Parathyroid adenoma (tissue), 2 donors: ENCODE measurements around the gene NDUFA6.

Source experiments
- H2AFZ ChIP-seq: fragments of 300-600 bp; sonication (generic); one replicate; pipeline ENCODE4 v1.7.0; 2017; ENCODE audit warnings: antibody characterized with exemption, mild to moderate bottlenecking
- H3K27ac ChIP-seq: fragments of 300-600 bp; sonication (generic); one replicate; pipeline ENCODE4 v1.7.0; 2017
- H3K27me3 ChIP-seq: fragments of 300-600 bp; sonication (generic); one replicate; pipeline ENCODE4 v1.7.0; 2017; ENCODE audit warnings: low read length; ENCODE audit not compliant: control insufficient read depth, insufficient read depth
- H3K36me3 ChIP-seq: fragments of 300-600 bp; sonication (generic); one replicate; pipeline ENCODE4 v1.7.0; 2017; ENCODE audit warnings: low read length; ENCODE audit not compliant: control insufficient read depth, insufficient read depth
- H3K4me1 ChIP-seq: fragments of 300-600 bp; sonication (generic); one replicate; pipeline ENCODE4 v1.7.0; 2017; ENCODE audit warnings: control low read depth
- H3K4me2 ChIP-seq: fragments of 300-600 bp; sonication (generic); one replicate; pipeline ENCODE4 v1.7.0; 2017; ENCODE audit warnings: low read length
- H3K4me3 ChIP-seq: fragments of 300-600 bp; sonication (generic); one replicate; pipeline ENCODE4 v1.7.0; 2017; ENCODE audit warnings: low read depth, low read length
- H3K79me2 ChIP-seq: fragments of 300-600 bp; sonication (generic); one replicate; pipeline ENCODE4 v1.7.0; 2017; ENCODE audit warnings: control low read depth
- H3K9ac ChIP-seq: fragments of 300-600 bp; sonication (generic); one replicate; pipeline ENCODE4 v1.7.0; 2017; ENCODE audit warnings: mild to moderate bottlenecking
- H3K9me3 ChIP-seq: fragments of 300-600 bp; sonication (generic); one replicate; pipeline ENCODE4 v1.7.0; 2017; ENCODE audit warnings: low read length; ENCODE audit not compliant: control insufficient read depth
- CTCF ChIP-seq: fragments of 300-600 bp; sonication (generic); IDR thresholded peaks from one replicate; pipeline ENCODE4 v1.7.0; 2017; ENCODE audit warnings: antibody characterized with exemption, mild to moderate bottlenecking
- donor health status: primary hyperparathyroidism.

Gene NDUFA6

DNA sequence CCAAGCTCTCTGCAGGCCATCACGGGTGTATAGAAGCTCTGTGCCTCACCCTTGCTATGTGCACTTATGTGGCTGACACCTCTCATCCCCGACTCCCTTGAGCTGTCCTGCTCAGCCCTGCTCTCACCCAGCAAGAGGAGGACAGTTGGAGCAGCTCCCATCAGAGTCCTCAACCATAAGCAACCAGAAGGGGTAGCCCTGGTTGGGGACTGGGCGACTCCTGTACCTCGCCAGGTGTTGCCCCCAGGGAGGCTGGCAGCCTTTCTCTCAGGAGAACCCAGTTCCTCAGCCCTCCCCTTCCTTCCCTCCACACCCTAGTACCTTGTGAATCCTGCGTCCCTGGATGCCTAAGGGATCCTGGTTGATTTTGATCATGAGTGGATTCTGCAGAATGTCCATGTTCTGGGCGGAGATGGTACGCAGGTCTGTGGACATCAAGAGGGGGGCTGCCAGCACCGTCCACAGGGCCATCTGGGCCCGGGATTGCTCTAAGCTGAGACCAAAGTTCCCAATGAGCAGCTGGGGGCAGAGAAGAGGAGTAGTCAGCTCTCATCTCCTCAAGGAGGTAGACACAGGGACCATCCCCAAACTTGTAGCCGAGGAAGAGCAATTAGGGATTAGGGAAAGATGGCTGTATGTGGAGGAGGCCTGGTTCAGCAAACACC is 27.9 kb downstream of the NDUFA6 start:
- TF ChIP-seq CTCF, result no peak
- H3K9me3 ChIP-seq, result no peaks in the 10 kb centered on the region
- no peak overlapping the region for H3K4me2 ChIP-seq
- H3K27me3 ChIP-seq, result no peaks in the 10 kb centered on the region
- H3K36me3 ChIP-seq, result no peaks in the 10 kb centered on the region
- H3K79me2 ChIP-seq, result no peaks in the 10 kb centered on the region
- no peaks in the 10 kb centered on the region for H3K4me1 ChIP-seq
- H3K4me3 ChIP-seq, result no peak overlapping the region
- no peak overlapping the region for H3K9ac ChIP-seq
- H3K27ac ChIP-seq, result no peak overlapping the region
- no peak overlapping the region for H2AFZ ChIP-seq

GRCh38 chr22:42061041-42061440 is 29.5 kb downstream of the NDUFA6 start:
- H3K79me2 ChIP-seq, result no peaks in the 10 kb centered on the region
- no peak overlapping the region for H3K27ac ChIP-seq

GRCh38 chr22:42060489-42060888 is 30.1 kb downstream of the NDUFA6 start:
- TF ChIP-seq CTCF, result no peak
- Histone ChIP-seq H3K4me2 (no peak overlapping the region), H3K36me3 (no peaks in the 10 kb centered on the region)

More at GRCh38 chr22:42061041-42061440, 29.5 kb downstream of the NDUFA6 start:
- Histone ChIP-seq H3K9me3 (no peaks in the 10 kb centered on the region), H3K4me1 (no peaks in the 10 kb centered on the region), H3K27me3 (no peaks in the 10 kb centered on the region), H3K4me2 (no peak overlapping the region), H3K36me3 (no peaks in the 10 kb centered on the region), H2AFZ (no peak overlapping the region), H3K9ac (no peak overlapping the region), H3K4me3 (no peak overlapping the region)
- TF ChIP-seq CTCF, result no peak

DNA sequence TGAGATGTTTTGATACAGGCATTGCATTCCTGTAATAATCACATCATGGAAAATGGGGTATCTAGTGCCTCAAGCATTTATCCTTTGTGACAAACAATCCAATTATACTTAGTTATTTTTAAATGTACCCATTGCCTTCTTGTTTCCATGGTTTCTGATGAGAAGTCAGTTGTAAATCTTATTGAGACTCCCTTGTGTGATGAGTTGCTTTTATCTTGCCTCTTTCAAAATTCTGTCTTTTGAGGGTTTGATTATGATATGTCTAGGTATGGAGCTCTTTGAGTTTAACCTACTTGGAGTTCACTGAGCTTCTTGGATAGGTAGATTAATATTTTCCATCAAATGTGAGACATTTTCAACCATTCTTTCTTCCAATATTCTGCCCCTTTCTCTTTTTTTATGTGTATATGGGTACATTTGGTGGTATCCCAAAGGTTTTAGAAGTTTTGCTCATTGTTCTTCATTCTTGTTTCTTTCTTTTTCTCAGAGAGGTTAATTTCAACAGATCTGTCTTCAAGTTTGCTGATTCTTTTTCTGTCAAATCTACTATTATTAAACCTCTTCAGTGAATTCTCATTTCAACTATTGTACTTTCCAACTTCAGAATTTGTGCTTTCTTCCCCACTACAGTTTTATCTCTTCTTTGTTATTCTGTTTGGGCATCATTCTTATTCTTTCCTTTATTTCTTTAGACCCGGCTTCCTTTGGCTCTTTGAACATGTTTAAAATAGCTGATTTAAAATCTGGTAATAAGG is 33.6 kb downstream of the NDUFA6 start:
- no peak overlapping the region for H3K4me2 ChIP-seq
- H3K36me3 ChIP-seq, result no peaks in the 10 kb centered on the region
- no peak for TF ChIP-seq CTCF
- no peaks in the 10 kb centered on the region for H3K9me3 ChIP-seq
- H3K9ac ChIP-seq, result no peak overlapping the region
- no peaks in the 10 kb centered on the region for H3K4me1 ChIP-seq
- no peaks in the 10 kb centered on the region for H3K27me3 ChIP-seq
- no peak overlapping the region for H2AFZ ChIP-seq
- H3K79me2 ChIP-seq, result no peaks in the 10 kb centered on the region
- no peak overlapping the region for H3K27ac ChIP-seq
- no peak overlapping the region for H3K4me3 ChIP-seq

More at GRCh38 chr22:42060489-42060888, 30.1 kb downstream of the NDUFA6 start:
- Histone ChIP-seq H2AFZ (no peak overlapping the region), H3K79me2 (no peaks in the 10 kb centered on the region), H3K27me3 (no peaks in the 10 kb centered on the region), H3K9me3 (no peaks in the 10 kb centered on the region), H3K27ac (no peak overlapping the region), H3K4me1 (no peaks in the 10 kb centered on the region), H3K9ac (no peak overlapping the region), H3K4me3 (no peak overlapping the region)
